Urothelium cell line (cell line): ENCODE measurements around the gene CHTF18.
A peak's percentile ranks its signal among the peaks of the same experiment; 100 is the strongest.

Experiments
- DNase-seq: peaks from one replicate; pipeline ENCODE4 v3.0.0; 2011; ENCODE audit warnings: low spot score, mixed read lengths
- FAIRE-seq: peaks from 2 replicates; lab custom pipeline; 2011; peaks lifted over from hg19 to GRCh38; lab: Jason Lieb, UNC

The CHTF18 gene

GRCh38 chr16:790086-790485 lies 1.7 kb downstream of the CHTF18 start:
- no peak for DNase-seq
- FAIRE-seq: no peak

DNA sequence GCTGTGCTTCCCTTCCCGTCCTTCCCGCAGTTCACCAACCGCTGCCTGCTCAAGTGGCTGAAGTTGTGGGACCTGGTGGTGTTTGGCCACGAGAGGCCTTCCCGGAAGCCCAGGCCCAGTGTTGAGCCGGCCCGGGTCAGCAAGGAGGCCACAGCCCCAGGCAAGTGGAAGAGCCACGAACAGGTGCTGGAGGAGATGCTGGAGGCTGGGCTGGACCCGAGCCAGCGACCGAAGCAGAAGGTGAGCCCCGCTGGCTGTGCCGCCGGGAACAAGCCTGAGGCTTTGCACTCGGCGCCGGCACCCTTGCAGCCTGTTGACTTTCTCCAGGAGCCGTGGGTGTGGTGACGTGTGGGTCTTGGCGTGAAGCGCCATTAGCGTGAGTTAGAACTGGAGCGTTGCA lies 2.7 kb downstream of the CHTF18 start:
- FAIRE-seq (no peak), DNase-seq (no peak)

- no peak for FAIRE-seq
These were observed 4.0 kb downstream of the CHTF18 start for GRCh38 chr16:792221-792995.

DNA sequence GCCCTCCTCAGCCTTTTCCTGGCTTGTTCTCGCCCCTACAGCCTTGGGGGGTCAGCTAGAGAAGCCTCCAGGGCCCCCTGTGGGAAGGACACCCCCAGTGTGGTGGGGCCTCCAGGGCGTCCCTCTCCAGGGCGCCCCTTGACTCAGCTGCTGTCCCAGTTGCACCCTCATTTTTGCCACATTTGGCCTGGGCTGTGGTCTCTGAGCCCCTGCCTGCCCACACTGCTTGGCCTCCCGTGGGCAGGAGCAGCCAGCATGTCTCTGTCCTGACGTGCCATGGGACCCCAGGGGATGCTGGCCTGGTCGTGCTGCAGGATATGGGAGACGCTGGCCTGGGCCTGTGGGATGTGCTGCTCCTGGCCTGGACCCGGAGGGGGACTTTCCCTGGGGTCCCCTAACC lies 5.0 kb downstream of the CHTF18 start:
- no peak for FAIRE-seq
- no peak for DNase-seq

More at GRCh38 chr16:792221-792995, 4.0 kb downstream of the CHTF18 start:
- no peak for DNase-seq

- FAIRE-seq (no peak), DNase-seq (no peak)
These were observed 5.8 kb downstream of the CHTF18 start for GRCh38 chr16:794091-794822.

GRCh38 chr16:794853-795466 lies 6.5 kb downstream of the CHTF18 start:
- no peak for DNase-seq
- no peak for FAIRE-seq

DNA sequence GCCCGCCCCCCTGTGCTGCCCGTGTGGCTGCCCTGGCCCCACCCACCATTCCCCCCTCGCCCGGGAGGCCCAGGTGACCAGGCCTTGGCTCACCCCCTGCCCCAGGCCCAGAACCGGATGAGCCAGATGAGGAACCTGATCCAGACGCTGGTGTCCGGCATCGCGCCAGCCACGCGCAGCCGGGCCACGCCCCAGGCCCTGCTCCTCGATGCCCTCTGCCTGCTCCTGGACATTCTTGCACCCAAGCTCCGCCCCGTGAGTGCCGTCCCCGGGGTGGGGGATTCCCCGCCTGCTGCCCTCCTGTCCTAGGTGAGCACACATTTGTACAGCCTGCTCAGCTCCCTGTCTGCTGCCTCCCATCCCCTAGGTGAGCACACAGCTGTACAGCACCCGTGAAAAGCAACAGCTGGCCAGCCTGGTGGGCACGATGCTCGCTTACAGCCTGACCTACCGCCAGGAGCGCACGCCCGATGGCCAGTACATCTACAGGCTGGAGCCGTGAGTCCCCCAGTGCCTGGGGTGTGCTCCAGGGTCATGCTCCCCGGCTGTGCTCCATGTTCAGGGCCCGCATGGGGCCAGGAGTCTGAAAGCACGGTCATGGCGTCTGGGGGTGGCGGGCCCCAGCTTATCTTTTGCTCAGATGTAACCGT lies 7.3 kb downstream of the CHTF18 start:
- DNase-seq (no peak), FAIRE-seq (no peak)

DNA sequence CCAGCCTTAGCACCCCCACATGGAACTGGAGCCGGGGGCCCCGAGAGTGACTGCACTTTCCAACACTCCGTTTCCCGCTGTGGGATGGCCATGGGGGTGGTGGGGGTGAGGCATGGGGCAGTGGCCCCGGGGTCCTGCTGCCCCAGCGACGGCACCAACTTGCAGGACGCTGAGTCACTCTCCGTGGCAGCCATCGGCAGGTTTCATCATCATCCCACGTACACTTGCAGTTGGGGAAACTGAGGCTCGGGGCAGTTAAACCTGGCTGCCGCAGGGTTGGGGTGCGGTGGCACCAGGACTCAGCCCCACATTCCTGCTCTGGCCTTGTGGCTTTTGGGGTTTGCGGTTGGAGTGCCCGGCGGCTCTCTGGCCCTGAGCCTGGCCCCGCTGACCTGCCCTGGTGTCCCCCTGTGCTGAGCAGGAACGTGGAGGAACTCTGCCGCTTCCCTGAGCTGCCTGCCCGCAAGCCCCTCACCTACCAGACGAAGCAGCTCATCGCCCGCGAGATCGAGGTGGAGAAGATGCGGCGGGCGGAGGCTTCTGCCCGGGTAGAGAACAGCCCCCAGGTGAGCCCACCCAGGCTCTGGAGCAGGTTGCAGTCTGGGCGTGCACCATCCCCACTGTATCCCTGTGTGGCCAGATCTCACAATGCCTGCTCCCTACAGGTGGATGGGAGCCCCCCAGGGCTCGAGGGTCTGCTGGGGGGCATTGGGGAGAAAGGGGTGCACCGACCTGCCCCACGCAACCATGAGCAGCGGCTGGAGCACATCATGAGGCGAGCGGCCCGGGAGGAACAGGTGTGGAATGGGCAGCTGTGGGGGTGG lies 8.1 kb downstream of the CHTF18 start:
- peak; percentile 68 for FAIRE-seq

GRCh38 chr16:797120-797420 lies 8.7 kb downstream of the CHTF18 start:
- DNase-seq (no peak), FAIRE-seq (no peak)

More for the DNA sequence above, 8.1 kb downstream of the CHTF18 start:
- no peak for DNase-seq

GRCh38 chr16:797686-798085 lies 9.3 kb downstream of the CHTF18 start:
- DNase-seq: no peak
- FAIRE-seq: no peak

GRCh38 chr16:798666-799065 lies 10.2 kb downstream of the CHTF18 start:
- no peak for DNase-seq
- FAIRE-seq: no peak

GRCh38 chr16:799111-799947 lies 10.9 kb downstream of the CHTF18 start:
- FAIRE-seq (no peak), DNase-seq (no peak)

- DNase-seq (no peak), FAIRE-seq (no peak)
These were observed 11.8 kb downstream of the CHTF18 start, which contains the start of gene GNG13 for GRCh38 chr16:799948-800833. TSS of gene GNG13 (minus strand) at chr16:800734. CDS start at chr16:799077, 1,657 bp downstream.

DNA sequence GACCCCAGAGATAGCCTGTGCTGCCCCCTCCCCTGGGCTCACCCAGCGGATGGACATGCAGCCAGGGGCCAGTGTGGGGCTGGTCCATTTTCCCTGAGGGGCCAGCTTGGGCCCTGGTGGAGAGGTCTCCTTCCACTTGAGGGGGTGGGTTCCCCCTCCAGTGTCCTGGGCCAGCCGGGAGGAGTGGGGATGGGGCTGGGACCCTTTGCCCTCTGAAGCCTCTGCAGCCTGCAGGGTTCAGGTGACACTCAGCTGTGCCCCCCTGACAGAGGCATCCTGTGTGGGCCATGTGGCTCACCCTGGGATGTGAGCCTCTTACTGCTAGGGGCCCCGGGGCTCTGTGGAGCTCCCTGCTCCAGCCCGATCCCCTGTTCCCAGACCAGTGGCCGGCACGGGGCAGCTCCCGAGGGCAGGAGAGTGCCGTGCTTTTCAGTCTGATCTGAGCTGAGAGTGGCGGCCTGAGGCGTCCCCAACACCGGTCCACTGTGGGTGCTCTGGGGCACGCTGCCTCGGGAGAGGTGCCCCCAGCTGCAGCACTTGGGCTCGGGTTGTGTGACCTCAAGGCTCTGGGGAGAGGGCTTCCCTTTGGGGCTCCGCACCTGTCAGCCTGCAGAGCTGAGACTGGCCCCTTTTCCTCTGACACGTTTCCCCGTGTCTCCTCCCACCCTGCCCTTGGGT lies 12.6 kb downstream of the CHTF18 start:
- DNase-seq (no peak), FAIRE-seq (no peak)

DNA sequence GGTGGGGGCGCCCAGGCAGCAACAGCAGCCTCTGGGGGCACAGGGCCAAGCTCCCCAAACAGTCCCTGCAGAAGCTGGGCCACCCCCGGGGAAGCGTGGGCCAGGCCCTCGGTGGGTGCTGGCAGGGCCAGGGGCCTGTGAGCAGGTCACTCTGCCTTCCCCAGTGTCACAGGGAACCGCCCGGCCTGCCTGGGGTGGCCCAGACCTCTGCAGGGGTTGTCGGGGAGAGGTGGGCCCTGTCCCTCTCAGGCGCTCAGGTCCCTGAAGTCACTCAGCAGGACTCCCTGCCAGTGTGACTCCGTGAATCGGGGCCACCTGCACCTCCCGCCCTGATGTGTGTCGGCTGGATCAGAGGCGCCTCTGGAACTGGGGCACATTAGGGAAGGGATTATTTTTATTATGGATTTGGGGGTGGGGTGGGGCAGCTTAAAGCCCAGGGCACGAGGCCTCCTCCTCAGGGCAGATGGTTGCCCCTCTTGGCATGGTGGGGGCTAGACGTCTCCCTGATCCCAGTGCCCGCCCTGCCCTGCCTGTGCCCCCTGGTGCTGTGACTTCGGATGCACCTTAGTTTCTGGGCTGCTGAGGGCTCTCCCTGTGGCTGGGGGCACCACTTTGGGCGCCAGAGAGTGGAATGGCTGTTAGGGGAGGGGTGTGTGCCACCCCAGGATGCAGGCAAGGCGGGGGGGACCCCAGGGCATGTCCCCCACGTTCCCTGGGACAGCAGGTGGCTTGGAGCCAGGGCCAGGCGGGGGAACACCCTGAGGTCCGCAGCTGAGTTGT lies 13.4 kb downstream of the CHTF18 start:
- no peak for FAIRE-seq
- DNase-seq: no peak

- FAIRE-seq: no peak
- DNase-seq: no peak
These were observed 14.0 kb downstream of the CHTF18 start for GRCh38 chr16:802461-802860.
